Left lung (tissue), 10 donors: Measurements from ENCODE around the gene TMEM132E. TPM values are rescaled to one million over a fixed set of nuclear protein-coding genes. Genes with fewer than 3 reads are reported as not detected.
"Not testable (repeated sequence)": the region's sequence is repeated elsewhere in the genome, so short reads cannot be mapped to it uniquely, and the experiment has no call there.

Source experiments
- ATAC-seq: fragments of 200-7000 bp; cut with Tn5 transposase; one replicate; pipeline ENCODE4 v1.9.1; 2020; ENCODE audit warnings: moderate library complexity
- DNase-seq, 4 donors: peaks; one replicate each; pipeline ENCODE4 v3.0.0-alpha.2; 2013 to 2020
- H3K27ac ChIP-seq, 2 donors: fragments of 200-600 bp; sonication (generic) in 1 of 2; one replicate each; pipeline versions ENCODE4 v1.5.0 to v1.8.0; 2020 to 2021
- H3K27me3 ChIP-seq, 2 donors: fragments of 200-600 bp; sonication (generic) in 1 of 2; one replicate each; pipeline versions ENCODE4 v1.5.0 to v1.8.0; 2020 to 2021
- H3K36me3 ChIP-seq, 2 donors: fragments of 200-600 bp; sonication (generic) in 1 of 2; one replicate each; pipeline versions ENCODE4 v1.5.0 to v1.8.0; 2020 to 2021
- H3K4me1 ChIP-seq, 2 donors: fragments of 200-600 bp; one replicate each; pipeline ENCODE4 v1.8.0; 2021
- H3K4me3 ChIP-seq, 2 donors: fragments of 200-600 bp; sonication (generic) in 1 of 2; one replicate each; pipeline versions ENCODE4 v1.5.0 to v1.8.0; 2020 to 2021; ENCODE audit warnings: mild to moderate bottlenecking in 1 of 2
- H3K9me3 ChIP-seq, 2 donors: fragments of 200-600 bp; sonication (generic) in 1 of 2; one replicate each; pipeline versions ENCODE4 v1.5.0 to v1.8.0; 2020 to 2021
- CTCF ChIP-seq, 2 donors: fragments of 200-600 bp; sonication (generic) in 1 of 2; IDR thresholded peaks; one replicate each; pipeline versions ENCODE4 v1.5.0 to v1.8.0; 2021; ENCODE audit warnings: antibody characterized with exemption in 2 of 2
- intact Hi-C, 2 donors: fragments of 100-400 bp; cut with DNase I; formaldehyde crosslinking; loops; one replicate each; pipeline versions ENCODE4 v1.11.2 to v1.14.2; 2022
- polyA plus RNA-seq, 6 donors: library from polyadenylated mRNA; unstranded; fragments of 120-200 nt; gene quantifications; one replicate each; pipeline ENCODE4 v1.2.1, GENCODE V29; 2013; ENCODE audit not compliant: insufficient read length in 6 of 6
- total RNA-seq, 2 donors: library from RNA; stranded (reverse); fragmentation: NEBNext Ultra II Directional; extraction: Animal tissue kit (Norgen Biotek cat#: 25700); gene quantifications; one replicate each; pipeline ENCODE4 v1.2.1, GENCODE V29; 2021
- donor health status: DM: no; HTN: yes; CAD: no.
- donor health status: DM: no; HTN: no; CAD: no.

The TMEM132E gene
- total and polyA plus RNA-seq, 8 donors: 0.08 to 0.32 (median 0.14) TPM

- H3K27ac ChIP-seq: no peak overlapping the region
- no peaks in the 10 kb centered on the region for H3K9me3 ChIP-seq
- no peaks in the 10 kb centered on the region for H3K4me1 ChIP-seq
- H3K27me3 ChIP-seq: peaks cover 0 to 66% of the 10 kb centered on the region in 2 donors
- intact Hi-C loops: loop anchor here in 1 of 2 donors (10.0 kb wide), 1 partner anchor 81 kb away; no protein-coding TSS in a partner anchor
- ATAC-seq (no peak), DNase-seq (no peak)
- H3K36me3 ChIP-seq: no peaks in the 10 kb centered on the region
- TF ChIP-seq CTCF (IDR thresholded peaks at IDR 0.05): no peak
- H3K4me3 ChIP-seq: no peak overlapping the region
Observed at GRCh38 chr17:34533806-34534527, 45.4 kb upstream of the TMEM132E start.

- no peak for DNase-seq
- no peak overlapping the region for H3K27ac ChIP-seq
- no peak overlapping the region for H3K4me3 ChIP-seq
- H3K36me3 ChIP-seq: no peaks in the 10 kb centered on the region
- H3K9me3 ChIP-seq: no peaks in the 10 kb centered on the region
- no peak for ATAC-seq
- intact Hi-C loops: loop anchor here in 1 of 2 donors (10.0 kb wide), 1 partner anchor 77 kb away; no protein-coding TSS in a partner anchor
- H3K4me1 ChIP-seq: no peaks in the 10 kb centered on the region
- H3K27me3 ChIP-seq: peaks cover under 1 to 62% of the 10 kb centered on the region in 2 donors
- TF ChIP-seq CTCF (IDR thresholded peaks at IDR 0.05): no peak
Observed at GRCh38 chr17:34537445-34537844, 41.9 kb upstream of the TMEM132E start.

- ATAC-seq, H3K27ac ChIP-seq, DNase-seq, H3K9me3 ChIP-seq, H3K4me3 ChIP-seq, H3K4me1 ChIP-seq, H3K36me3 ChIP-seq: not testable (repeated sequence)
- H3K27me3 ChIP-seq: peaks cover 4 to 56% of the 10 kb centered on the region in 2 donors
- intact Hi-C loops: loop anchor here in 1 of 2 donors (10.0 kb wide), 1 partner anchor 76 kb away; no protein-coding TSS in a partner anchor
Observed at GRCh38 chr17:34538582-34538981, 40.8 kb upstream of the TMEM132E start.

- intact Hi-C loops: loop anchor here in 1 of 2 donors (10.0 kb wide), 2 partner anchors 75 to 565 kb away; no protein-coding TSS in a partner anchor
- H3K27me3 ChIP-seq: peaks cover 4 to 63% of the 10 kb centered on the region in 2 donors
- no peak for TF ChIP-seq CTCF (IDR thresholded peaks at IDR 0.05)
- no peak overlapping the region for H3K27ac ChIP-seq
- no peak overlapping the region for H3K4me3 ChIP-seq
- ATAC-seq: no peak
- H3K4me1 ChIP-seq: no peaks in the 10 kb centered on the region
- DNase-seq: no peak
- no peaks in the 10 kb centered on the region for H3K9me3 ChIP-seq
- no peaks in the 10 kb centered on the region for H3K36me3 ChIP-seq
Observed at GRCh38 chr17:34539881-34540280, 39.5 kb upstream of the TMEM132E start.

GRCh38 chr17:34542700-34543336 is 36.6 kb upstream of the TMEM132E start:
- TF ChIP-seq CTCF (IDR thresholded peaks at IDR 0.05): peak; percentile 70 to 76
- H3K36me3 ChIP-seq: no peaks in the 10 kb centered on the region
- H3K9me3 ChIP-seq: no peaks in the 10 kb centered on the region
- intact Hi-C loops: loop anchor here in 1 of 2 donors (10.0 kb wide), 1 partner anchor 562 kb away; no protein-coding TSS in a partner anchor
- ATAC-seq: peak; percentile 69
- no peak overlapping the region for H3K27ac ChIP-seq
- no peak overlapping the region for H3K4me3 ChIP-seq
- peaks cover 4 to 50% of the 10 kb centered on the region in 2 donors for H3K27me3 ChIP-seq
- no peaks in the 10 kb centered on the region for H3K4me1 ChIP-seq
- no peak for DNase-seq
